Pancreas (tissue), 10 donors: Measurements from ENCODE around the gene IL20RB. TPM values are rescaled to one million over a fixed set of nuclear protein-coding genes. Genes with fewer than 3 reads are reported as not detected.

Experiments
- ATAC-seq, 4 donors: fragments of 200-7000 bp; cut with Tn5 transposase; one replicate each; pipeline versions ENCODE4 v1.8.0 to v1.9.1; 2020; ENCODE audit warnings: mild to moderate bottlenecking in 4 of 4, moderate library complexity in 4 of 4
- DNase-seq, 6 donors: peaks; one replicate each; pipeline ENCODE4 v3.0.0-alpha.2; 2020
- FAIRE-seq: peaks from 2 replicates; lab custom pipeline; 2012; peaks lifted over from hg19 to GRCh38; lab: Jason Lieb, UNC
- H3K27ac ChIP-seq, 4 donors: fragments of 200-600 bp; sonication (generic); 1 replicate in 3 of 4; 2 replicates in 1 of 4; pipeline versions ENCODE4 v1.5.0 to v1.8.0; 2020
- H3K27me3 ChIP-seq, 4 donors: fragments of 200-600 bp; one replicate each; pipeline ENCODE4 v1.8.0; 2021
- H3K36me3 ChIP-seq, 3 donors: fragments of 200-600 bp; sonication (generic) in 1 of 3; one replicate each; pipeline versions ENCODE4 v1.5.0 to v1.8.0; 2020 to 2021
- H3K4me1 ChIP-seq, 3 donors: fragments of 200-600 bp; one replicate each; pipeline ENCODE4 v1.8.0; 2021
- H3K4me3 ChIP-seq, 4 donors: fragments of 200-600 bp; sonication (generic) in 2 of 4; one replicate each; pipeline versions ENCODE4 v1.5.0 to v1.8.0; 2020 to 2021
- H3K9me3 ChIP-seq, 4 donors: fragments of 200-600 bp; one replicate each; pipeline ENCODE4 v1.8.0; 2021
- WGBS, 2 donors: extraction: QIAGEN DNeasy Blood & Tissue Kit; methylation state at CpG; one replicate each; pipeline ENCODE4 v1.1.7; 2013; 5-methylcytosine and 5-hydroxymethylcytosine counted together
- intact Hi-C, 3 donors: fragments of 100-400 bp; cut with DNase I; formaldehyde crosslinking; loops; one replicate each; pipeline versions ENCODE4 v1.11.1 to v1.14.2; 2022
- polyA plus RNA-seq, 2 donors: library from polyadenylated mRNA; stranded (reverse); fragments of 200-250 nt; gene quantifications; one replicate each; pipeline ENCODE4 v1.2.3, GENCODE V29; 2013
- total RNA-seq, 6 donors: library from RNA; stranded (reverse); fragmentation: NEBNext Ultra II Directional in 4 of 6; extraction: Animal tissue kit (Norgen Biotek cat#: 25700) in 4 of 6; gene quantifications; one replicate each; pipeline versions ENCODE4 v1.2.1 to v1.2.4, GENCODE V29; 2021 to 2023
- TF ChIP-seq, protein P1 (sequence below), 4 donors: fragments of 200-600 bp; sonication (generic) in 3 of 4; IDR thresholded peaks; one replicate each; pipeline versions ENCODE4 v1.5.0 to v1.8.0; 2021; ENCODE audit warnings: antibody characterized with exemption in 4 of 4
- donor health status: healthy with polysubstance abuse.
- donor health status: DM: no; HTN: no; CAD: no; lungs with moderate emphysema.
- donor health status: DM: no; HTN: no; CAD: no.
- donor health status: control.
- donor health status: control.
- donor health status: Bipolar disorder and iron deficiency.
- donor health status: DM: yes; HTN: yes; CAD: no.
- donor health status: DM: no; HTN: no; CAD: no.
- donor health status: DM: no; HTN: no; CAD: no.
- donor health status: DM: yes; HTN: yes; CAD: no.

Gene IL20RB
- total and polyA plus RNA-seq, 8 donors = 0.28 to 1.3 (median 0.39) TPM

DNA sequence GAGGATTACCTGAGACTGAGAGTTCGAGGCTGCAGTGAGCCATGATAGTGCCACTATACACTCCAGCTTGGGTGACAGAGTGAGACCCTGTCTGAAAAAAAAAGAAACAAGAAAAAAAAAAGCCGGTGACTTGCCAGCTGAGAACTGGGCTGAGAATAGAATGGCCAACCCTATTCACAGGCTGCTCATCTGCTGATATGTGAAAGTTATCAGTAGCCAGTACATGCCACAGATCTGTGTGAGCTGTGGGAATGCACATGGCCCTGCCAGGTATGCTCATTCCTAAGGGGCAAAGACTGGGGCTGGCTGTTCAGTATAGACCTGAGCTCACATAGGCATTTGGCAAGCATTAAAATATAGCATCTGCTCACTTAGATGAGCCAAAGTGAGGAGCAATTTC is 30.9 kb downstream of the IL20RB start:
- DNase-seq (no peak), ATAC-seq (no peak), FAIRE-seq (no peak)
- Histone ChIP-seq H3K36me3 (no peaks in the 10 kb centered on the region), H3K27ac (no peak overlapping the region), H3K27me3 (no peaks in the 10 kb centered on the region), H3K4me1 (no peaks in the 10 kb centered on the region), H3K9me3 (no peaks in the 10 kb centered on the region), H3K4me3 (no peak overlapping the region)
- TF ChIP-seq, protein P1, sequence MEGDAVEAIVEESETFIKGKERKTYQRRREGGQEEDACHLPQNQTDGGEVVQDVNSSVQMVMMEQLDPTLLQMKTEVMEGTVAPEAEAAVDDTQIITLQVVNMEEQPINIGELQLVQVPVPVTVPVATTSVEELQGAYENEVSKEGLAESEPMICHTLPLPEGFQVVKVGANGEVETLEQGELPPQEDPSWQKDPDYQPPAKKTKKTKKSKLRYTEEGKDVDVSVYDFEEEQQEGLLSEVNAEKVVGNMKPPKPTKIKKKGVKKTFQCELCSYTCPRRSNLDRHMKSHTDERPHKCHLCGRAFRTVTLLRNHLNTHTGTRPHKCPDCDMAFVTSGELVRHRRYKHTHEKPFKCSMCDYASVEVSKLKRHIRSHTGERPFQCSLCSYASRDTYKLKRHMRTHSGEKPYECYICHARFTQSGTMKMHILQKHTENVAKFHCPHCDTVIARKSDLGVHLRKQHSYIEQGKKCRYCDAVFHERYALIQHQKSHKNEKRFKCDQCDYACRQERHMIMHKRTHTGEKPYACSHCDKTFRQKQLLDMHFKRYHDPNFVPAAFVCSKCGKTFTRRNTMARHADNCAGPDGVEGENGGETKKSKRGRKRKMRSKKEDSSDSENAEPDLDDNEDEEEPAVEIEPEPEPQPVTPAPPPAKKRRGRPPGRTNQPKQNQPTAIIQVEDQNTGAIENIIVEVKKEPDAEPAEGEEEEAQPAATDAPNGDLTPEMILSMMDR (IDR thresholded peaks at IDR 0.05) = no peak
- intact Hi-C loops = no loop called here
- 88% methylated on average over 2 of the region's 2 CpGs for WGBS, 2 donors

DNA sequence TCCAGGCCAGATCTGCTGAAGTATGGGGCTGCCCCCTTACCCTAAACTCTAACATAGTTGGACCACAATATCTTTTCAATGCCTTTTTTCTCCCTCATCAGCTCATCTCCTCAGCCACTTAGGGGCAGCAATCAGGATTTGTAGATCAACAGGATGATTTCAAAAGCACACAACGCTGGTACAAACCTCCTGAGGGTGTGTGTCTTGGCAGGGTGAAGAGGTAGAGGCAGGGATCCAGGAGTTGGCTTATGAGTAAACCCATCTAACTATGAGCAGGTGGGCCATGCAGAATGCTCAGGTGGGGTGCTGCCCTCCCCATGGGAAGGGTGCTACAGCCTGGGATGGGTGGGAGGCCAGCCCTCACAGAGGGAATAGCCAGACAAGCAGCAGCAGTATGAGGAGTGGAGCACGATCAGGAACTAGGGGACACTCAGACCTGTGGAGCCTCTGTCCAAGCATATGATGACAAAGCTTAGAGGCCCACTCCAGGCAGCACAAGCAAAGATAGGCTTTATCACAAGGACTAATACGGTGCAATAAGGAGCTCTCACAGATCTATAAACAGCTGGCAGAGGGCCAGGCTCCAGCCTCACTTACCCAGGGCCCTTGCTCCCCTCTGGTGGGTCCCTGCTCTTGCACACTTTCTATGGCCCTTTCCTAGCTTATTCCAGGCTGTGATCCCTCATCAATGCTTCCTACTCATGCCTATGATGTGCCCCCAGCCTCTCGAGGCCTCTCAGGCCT is 32.2 kb downstream of the IL20RB start:
- Histone ChIP-seq H3K4me1 (peaks cover 4 to 7% (median 7%) of the 10 kb centered on the region in 3 donors), H3K27ac (no peak overlapping the region), H3K4me3 (no peak overlapping the region), H3K27me3 (no peaks in the 10 kb centered on the region), H3K36me3 (no peaks in the 10 kb centered on the region), H3K9me3 (no peaks in the 10 kb centered on the region)
- ATAC-seq (no peak), DNase-seq (no peak), FAIRE-seq (no peak)
- intact Hi-C loops = no loop called here
- TF ChIP-seq, protein P1 (IDR thresholded peaks at IDR 0.05) = no peak
- 69 to 71% methylated on average over 4 of the region's 4 CpGs for WGBS, 2 donors

DNA sequence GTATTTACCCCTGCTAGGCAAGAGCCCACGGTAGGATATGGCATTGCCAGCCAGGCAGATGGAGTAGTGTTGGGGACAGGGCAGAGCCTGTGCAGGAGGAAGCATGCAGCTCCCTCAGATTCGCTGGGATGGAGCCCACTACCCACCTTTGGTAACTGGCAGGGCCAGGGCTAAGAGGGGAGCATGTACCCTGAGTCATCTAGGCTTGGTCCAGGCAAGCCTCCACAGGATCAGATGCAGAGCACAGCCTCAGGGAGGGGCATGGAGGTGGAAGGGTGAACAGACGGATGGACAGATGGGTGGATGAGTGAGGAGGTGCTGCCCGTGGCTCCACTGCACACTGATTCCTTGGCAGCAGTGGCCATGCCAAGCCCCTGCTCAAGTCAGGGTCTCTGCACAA is 33.0 kb downstream of the IL20RB start:
- FAIRE-seq (no peak), DNase-seq (no peak), ATAC-seq (no peak)
- no peak overlapping the region for H3K27ac ChIP-seq
- H3K27me3 ChIP-seq = no peaks in the 10 kb centered on the region
- no peak overlapping the region for H3K4me3 ChIP-seq
- peaks cover 9 to 15% (median 14%) of the 10 kb centered on the region in 3 donors for H3K4me1 ChIP-seq
- no peaks in the 10 kb centered on the region for H3K36me3 ChIP-seq
- intact Hi-C loops = no loop called here
- H3K9me3 ChIP-seq = no peaks in the 10 kb centered on the region
- WGBS, 2 donors = 81 to 91% methylated on average over 4 of the region's 4 CpGs
- TF ChIP-seq, protein P1 (IDR thresholded peaks at IDR 0.05) = no peak

DNA sequence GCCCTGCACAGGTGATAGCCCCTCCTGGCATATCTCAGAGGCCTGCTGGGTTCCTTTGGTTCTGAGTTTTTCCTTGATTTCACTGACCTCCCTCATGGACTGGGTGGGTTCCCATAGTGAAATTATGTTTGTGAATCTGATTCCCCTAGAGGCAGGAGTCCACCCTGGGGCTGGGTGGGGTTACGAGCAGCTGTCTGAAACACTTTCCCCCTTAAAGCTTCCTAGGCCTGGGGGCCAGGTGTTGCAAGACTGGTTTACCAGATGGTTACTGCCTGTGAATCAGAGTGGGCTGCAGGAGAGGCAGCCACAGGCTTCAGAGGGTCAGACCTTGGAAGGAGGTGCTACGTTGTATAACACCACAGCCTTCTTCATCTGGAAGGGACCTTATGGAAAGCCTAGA is 34.3 kb downstream of the IL20RB start:
- FAIRE-seq (no peak), DNase-seq (no peak), ATAC-seq (no peak)
- intact Hi-C loops = no loop called here
- Histone ChIP-seq H3K4me3 (no peak overlapping the region), H3K9me3 (no peaks in the 10 kb centered on the region), H3K27ac (no peak overlapping the region), H3K27me3 (no peaks in the 10 kb centered on the region), H3K4me1 (peaks cover 9 to 15% (median 14%) of the 10 kb centered on the region in 3 donors), H3K36me3 (no peaks in the 10 kb centered on the region)
- 93 to 100% methylated on average over 2 of the region's 2 CpGs for WGBS, 2 donors
- TF ChIP-seq, protein P1 (IDR thresholded peaks at IDR 0.05) = no peak
